ENCODE results near the gene RPH3AL.
A peak's percentile ranks its signal among the peaks of the same experiment; 100 is the strongest.

RPH3AL gene

GRCh38 chr17:179781-180380 lies 172.7 kb downstream of the RPH3AL start:
- H4K91ac ChIP-seq (ENCODE audit: low read depth, low read length): no peak overlapping the region
- peak overlapping the region; percentile 52 for H3K4me2 ChIP-seq (ENCODE audit: low read length)
- H3K23ac ChIP-seq (ENCODE audit: low read length): no peak overlapping the region
- no peaks in the 10 kb centered on the region for H3K36me3 ChIP-seq (ENCODE audit: control insufficient read depth in 1 of 2, insufficient read depth in 2 of 2, low read length in 2 of 2)
- peaks cover 0 to 5% of the 10 kb centered on the region in 2 experiments for H3K4me1 ChIP-seq (ENCODE audit: control insufficient read depth in 1 of 2, insufficient read depth in 2 of 2, low read length in 2 of 2)
- no peak overlapping the region for H4K12ac ChIP-seq (ENCODE audit: low read depth, low read length)
- no CpG with 5 or more reads among the region's 32 CpGs for WGBS (ENCODE audit: extremely low coverage, insufficient coverage, insufficient read length)
- no peak overlapping the region for H3K27ac ChIP-seq (ENCODE audit: low read depth, low read length)
- peaks cover 42% of the 10 kb centered on the region for H3K27me3 ChIP-seq (ENCODE audit: insufficient read depth, low read length)
- no peak overlapping the region for H3K4me3 ChIP-seq (ENCODE audit: low read depth, low read length)
- H3K4ac ChIP-seq (ENCODE audit: low read depth, low read length): no peak overlapping the region
- H3K18ac ChIP-seq (ENCODE audit: low read length): no peak overlapping the region
- no peak overlapping the region for H2AK5ac ChIP-seq (ENCODE audit: low read length)
- H3K79me2 ChIP-seq (ENCODE audit: control insufficient read depth, insufficient read depth, low read length, poor library complexity): no peaks in the 10 kb centered on the region
- no peak overlapping the region for H3K14ac ChIP-seq (ENCODE audit: low read length)
- no peak overlapping the region for H2AFZ ChIP-seq (ENCODE audit: insufficient read depth, low read length, poor library complexity)
- no peak overlapping the region for H2BK5ac ChIP-seq (ENCODE audit: low read depth, low read length, poor library complexity)
- H2BK12ac ChIP-seq (ENCODE audit: low read length): no peak overlapping the region
- H3K9me3 ChIP-seq (ENCODE audit: insufficient read depth, low read depth, low read length): peaks cover 2% of the 10 kb centered on the region
- no peak overlapping the region for H4K8ac ChIP-seq (ENCODE audit: low read depth, low read length)
- DNase-seq: no peak
- H3K9ac ChIP-seq (ENCODE audit: low read length): no peak overlapping the region
- no peak overlapping the region for H2BK120ac ChIP-seq (ENCODE audit: insufficient read depth, low read length, poor library complexity)
- H3K79me1 ChIP-seq (ENCODE audit: low read length): no peaks in the 10 kb centered on the region

GRCh38 chr17:179066-179432 lies 173.6 kb downstream of the RPH3AL start:
- no peak overlapping the region for H2BK5ac ChIP-seq (ENCODE audit: low read depth, low read length, poor library complexity)
- peaks cover 2% of the 10 kb centered on the region for H3K9me3 ChIP-seq (ENCODE audit: insufficient read depth, low read depth, low read length)
- no peak overlapping the region for H2BK12ac ChIP-seq (ENCODE audit: low read length)
- H3K18ac ChIP-seq (ENCODE audit: low read length): no peak overlapping the region
- no peaks in the 10 kb centered on the region for H3K79me1 ChIP-seq (ENCODE audit: low read length)
- H3K79me2 ChIP-seq (ENCODE audit: control insufficient read depth, insufficient read depth, low read length, poor library complexity): no peaks in the 10 kb centered on the region
- H3K27me3 ChIP-seq (ENCODE audit: insufficient read depth, low read length): peaks cover 42% of the 10 kb centered on the region
- no peak overlapping the region for H4K91ac ChIP-seq (ENCODE audit: low read depth, low read length)
- no CpG with 5 or more reads among the region's 5 CpGs for WGBS (ENCODE audit: extremely low coverage, insufficient coverage, insufficient read length)
- H3K4me3 ChIP-seq (ENCODE audit: low read depth, low read length): no peak overlapping the region
- H3K4me2 ChIP-seq (ENCODE audit: low read length): no peak overlapping the region
- H2AFZ ChIP-seq (ENCODE audit: insufficient read depth, low read length, poor library complexity): no peak overlapping the region
- H3K36me3 ChIP-seq (ENCODE audit: control insufficient read depth in 1 of 2, insufficient read depth in 2 of 2, low read length in 2 of 2): no peaks in the 10 kb centered on the region
- no peak overlapping the region for H2BK120ac ChIP-seq (ENCODE audit: insufficient read depth, low read length, poor library complexity)
- no peak overlapping the region for H3K9ac ChIP-seq (ENCODE audit: low read length)
- no peak overlapping the region for H3K4ac ChIP-seq (ENCODE audit: low read depth, low read length)
- no peak overlapping the region for H3K27ac ChIP-seq (ENCODE audit: low read depth, low read length)
- H3K23ac ChIP-seq (ENCODE audit: low read length): no peak overlapping the region
- H3K14ac ChIP-seq (ENCODE audit: low read length): no peak overlapping the region
- H4K12ac ChIP-seq (ENCODE audit: low read depth, low read length): no peak overlapping the region
- DNase-seq: no peak
- no peak overlapping the region for H4K8ac ChIP-seq (ENCODE audit: low read depth, low read length)
- no peak overlapping the region for H2AK5ac ChIP-seq (ENCODE audit: low read length)
- peaks cover 0 to 5% of the 10 kb centered on the region in 2 experiments for H3K4me1 ChIP-seq (ENCODE audit: control insufficient read depth in 1 of 2, insufficient read depth in 2 of 2, low read length in 2 of 2)

- H4K91ac ChIP-seq (ENCODE audit: low read depth, low read length): no peak overlapping the region
- H2AFZ ChIP-seq (ENCODE audit: insufficient read depth, low read length, poor library complexity): no peak overlapping the region
- no peak overlapping the region for H3K27ac ChIP-seq (ENCODE audit: low read depth, low read length)
- H2BK120ac ChIP-seq (ENCODE audit: insufficient read depth, low read length, poor library complexity): no peak overlapping the region
- no peak overlapping the region for H3K4me3 ChIP-seq (ENCODE audit: low read depth, low read length)
- H3K23ac ChIP-seq (ENCODE audit: low read length): no peak overlapping the region
- H3K36me3 ChIP-seq (ENCODE audit: control insufficient read depth in 1 of 2, insufficient read depth in 2 of 2, low read length in 2 of 2): no peaks in the 10 kb centered on the region
- H3K27me3 ChIP-seq (ENCODE audit: insufficient read depth, low read length): peaks cover 42% of the 10 kb centered on the region
- H2AK5ac ChIP-seq (ENCODE audit: low read length): no peak overlapping the region
- no peak overlapping the region for H4K8ac ChIP-seq (ENCODE audit: low read depth, low read length)
- peaks cover 2% of the 10 kb centered on the region for H3K9me3 ChIP-seq (ENCODE audit: insufficient read depth, low read depth, low read length)
- H3K4me1 ChIP-seq (ENCODE audit: control insufficient read depth in 1 of 2, insufficient read depth in 2 of 2, low read length in 2 of 2): peaks cover 0 to 5% of the 10 kb centered on the region in 2 experiments
- no peak overlapping the region for H3K14ac ChIP-seq (ENCODE audit: low read length)
- no peaks in the 10 kb centered on the region for H3K79me1 ChIP-seq (ENCODE audit: low read length)
- no CpG with 5 or more reads among the region's 12 CpGs for WGBS (ENCODE audit: extremely low coverage, insufficient coverage, insufficient read length)
- H3K18ac ChIP-seq (ENCODE audit: low read length): no peak overlapping the region
- H3K4ac ChIP-seq (ENCODE audit: low read depth, low read length): no peak overlapping the region
- no peak overlapping the region for H3K4me2 ChIP-seq (ENCODE audit: low read length)
- H3K9ac ChIP-seq (ENCODE audit: low read length): no peak overlapping the region
- no peak for DNase-seq
- no peak overlapping the region for H2BK12ac ChIP-seq (ENCODE audit: low read length)
- no peak overlapping the region for H4K12ac ChIP-seq (ENCODE audit: low read depth, low read length)
- H3K79me2 ChIP-seq (ENCODE audit: control insufficient read depth, insufficient read depth, low read length, poor library complexity): no peaks in the 10 kb centered on the region
- H2BK5ac ChIP-seq (ENCODE audit: low read depth, low read length, poor library complexity): no peak overlapping the region
Measured at GRCh38 chr17:178292-179065, 174.1 kb downstream of the RPH3AL start.

- no peak overlapping the region for H3K9ac ChIP-seq (ENCODE audit: low read length)
- H2AFZ ChIP-seq (ENCODE audit: insufficient read depth, low read length, poor library complexity): no peak overlapping the region
- no peak overlapping the region for H2BK12ac ChIP-seq (ENCODE audit: low read length)
- H3K23ac ChIP-seq (ENCODE audit: low read length): no peak overlapping the region
- no peak overlapping the region for H3K4ac ChIP-seq (ENCODE audit: low read depth, low read length)
- no peak overlapping the region for H3K4me3 ChIP-seq (ENCODE audit: low read depth, low read length)
- H2BK5ac ChIP-seq (ENCODE audit: low read depth, low read length, poor library complexity): no peak overlapping the region
- peaks cover 2% of the 10 kb centered on the region for H3K9me3 ChIP-seq (ENCODE audit: insufficient read depth, low read depth, low read length)
- no peak overlapping the region for H2BK120ac ChIP-seq (ENCODE audit: insufficient read depth, low read length, poor library complexity)
- H3K79me2 ChIP-seq (ENCODE audit: control insufficient read depth, insufficient read depth, low read length, poor library complexity): no peaks in the 10 kb centered on the region
- H3K79me1 ChIP-seq (ENCODE audit: low read length): no peaks in the 10 kb centered on the region
- H4K8ac ChIP-seq (ENCODE audit: low read depth, low read length): no peak overlapping the region
- no peak overlapping the region for H3K18ac ChIP-seq (ENCODE audit: low read length)
- H3K14ac ChIP-seq (ENCODE audit: low read length): no peak overlapping the region
- no peak overlapping the region for H4K91ac ChIP-seq (ENCODE audit: low read depth, low read length)
- no peaks in the 10 kb centered on the region for H3K36me3 ChIP-seq (ENCODE audit: control insufficient read depth in 1 of 2, insufficient read depth in 2 of 2, low read length in 2 of 2)
- no CpG with 5 or more reads among the region's 6 CpGs for WGBS (ENCODE audit: extremely low coverage, insufficient coverage, insufficient read length)
- no peak overlapping the region for H3K27ac ChIP-seq (ENCODE audit: low read depth, low read length)
- H3K4me2 ChIP-seq (ENCODE audit: low read length): no peak overlapping the region
- no peak for DNase-seq
- H4K12ac ChIP-seq (ENCODE audit: low read depth, low read length): no peak overlapping the region
- H3K4me1 ChIP-seq (ENCODE audit: control insufficient read depth in 1 of 2, insufficient read depth in 2 of 2, low read length in 2 of 2): peaks cover 0 to 5% of the 10 kb centered on the region in 2 experiments
- H3K27me3 ChIP-seq (ENCODE audit: insufficient read depth, low read length): peaks cover 41% of the 10 kb centered on the region
- H2AK5ac ChIP-seq (ENCODE audit: low read length): no peak overlapping the region
Measured at GRCh38 chr17:177762-178161, 174.8 kb downstream of the RPH3AL start.

Measured in trophoblast cell (in vitro differentiated cells and primary cell).